Endothelial cell of umbilical vein (primary cell): Measurements from ENCODE around the gene PGAP1. TPM values are rescaled to one million over a fixed set of nuclear protein-coding genes. Genes with fewer than 3 reads are reported as not detected.

Experiments used
- BruUV-seq: library from RNA; stranded (reverse); fragments of 400-500 nt; replicated peaks from 2 replicates; lab custom pipeline; 2021; lab: Mats Ljungman, UMichigan
- CTCF ChIA-PET: fragments of 300-600, 350-600 bp; sonication (Branson Sonifier 250); formaldehyde crosslinking; loops from one replicate; lab custom pipeline; 2021; ENCODE audit warnings: antibody characterized with exemption, inconsistent platforms; lab: Charles Lee
- POLR2A ChIA-PET: fragments of 300-600, 350-600 bp; sonication (Branson Sonifier 250); formaldehyde crosslinking; loops from one replicate; lab custom pipeline; 2021; ENCODE audit warnings: antibody characterized with exemption, inconsistent platforms; lab: Charles Lee
- DNase-seq: peaks from one replicate; pipeline ENCODE4 v3.0.0-alpha.2; 2011; ENCODE audit warnings: low read depth, low spot score
- FAIRE-seq: peaks from 2 replicates; lab custom pipeline; 2011; peaks lifted over from hg19 to GRCh38; lab: Jason Lieb, UNC
- H2AFZ ChIP-seq: 2 replicates; pipeline ENCODE4 v1.6.0; 2012; ENCODE audit warnings: low read depth, low read length, control low read depth, inconsistent platforms
- H3K27ac ChIP-seq: 2 replicates; pipeline ENCODE4 v1.5.1; 2011; ENCODE audit warnings: low read depth, mild to moderate bottlenecking, control low read depth, low read length, moderate library complexity; ENCODE audit not compliant: insufficient read depth
- H3K27me3 ChIP-seq, 2 experiments: 2 replicates each; pipeline versions ENCODE4 v1.6.0 to v1.6.1; 2011; ENCODE audit warnings: low read length in 2 of 2, mixed read lengths in 1 of 2; ENCODE audit not compliant: control insufficient read depth in 2 of 2, insufficient read depth in 2 of 2
- H3K36me3 ChIP-seq, 2 experiments: 2 replicates in 1 of 2; 3 replicates in 1 of 2; pipeline ENCODE4 v1.5.1; 2011; ENCODE audit warnings: low read length in 2 of 2, mild to moderate bottlenecking in 1 of 2, moderate library complexity in 1 of 2; ENCODE audit not compliant: control insufficient read depth in 2 of 2, insufficient read depth in 2 of 2; ENCODE audit errors: extremely low read depth in 1 of 2
- H3K4me1 ChIP-seq: 3 replicates; pipeline ENCODE4 v1.5.1; 2011; ENCODE audit warnings: mild to moderate bottlenecking, low read length; ENCODE audit not compliant: control insufficient read depth, insufficient read depth; ENCODE audit errors: extremely low read depth
- H3K4me2 ChIP-seq: 2 replicates; pipeline ENCODE4 v1.6.1; 2011; ENCODE audit warnings: low read length, control low read depth, mixed read lengths; ENCODE audit not compliant: insufficient read depth
- H3K4me3 ChIP-seq, 3 experiments: fragments of 200-600 bp in 1 of 3; sonication (generic), shearing (Covaris generic) in 1 of 3; replicated peaks in 1 of 3; 2 replicates each; pipeline ENCODE4 v1.5.1; 2011 to 2016; ENCODE audit warnings: control low read depth in 3 of 3, low read length in 3 of 3, mild to moderate bottlenecking in 2 of 3, inconsistent platforms in 1 of 3, low read depth in 1 of 3, moderate library complexity in 1 of 3; ENCODE audit not compliant: insufficient read depth in 1 of 3
- H3K79me2 ChIP-seq: 2 replicates; pipeline ENCODE4 v1.6.0; 2012; ENCODE audit warnings: low read length, inconsistent platforms; ENCODE audit not compliant: control insufficient read depth, insufficient read depth
- H3K9ac ChIP-seq: replicated peaks from 2 replicates; pipeline ENCODE3; 2011; ENCODE audit warnings: low read length, control low read depth; ENCODE audit not compliant: insufficient read depth; ENCODE audit errors: extremely low read depth
- H3K9me1 ChIP-seq: replicated peaks from 3 replicates; pipeline ENCODE4 v1.6.0; 2011; ENCODE audit warnings: mild to moderate bottlenecking, low read length; ENCODE audit not compliant: control insufficient read depth, insufficient read depth; ENCODE audit errors: extremely low read depth
- H3K9me3 ChIP-seq: replicated peaks from 2 replicates; pipeline ENCODE4 v1.5.1; 2012; ENCODE audit warnings: low read length, inconsistent platforms; ENCODE audit not compliant: control insufficient read depth, insufficient read depth
- H4K20me1 ChIP-seq: replicated peaks from 2 replicates; pipeline ENCODE3; 2011; ENCODE audit warnings: mild to moderate bottlenecking, low read length; ENCODE audit not compliant: control insufficient read depth, insufficient read depth; ENCODE audit errors: extremely low read depth
- EZH2 ChIP-seq: IDR thresholded peaks from 2 replicates; pipeline ENCODE4 v1.6.1; 2012; ENCODE audit warnings: borderline replicate concordance, low read depth, mild to moderate bottlenecking, moderate library complexity, low read length, inconsistent platforms; ENCODE audit not compliant: severe bottlenecking
- FOS ChIP-seq: IDR thresholded peaks from 2 replicates; pipeline ENCODE4 v1.6.1; 2011; ENCODE audit warnings: mild to moderate bottlenecking, low read length, moderate library complexity, borderline replicate concordance; ENCODE audit not compliant: insufficient read depth
- GATA2 ChIP-seq: IDR thresholded peaks from 2 replicates; pipeline ENCODE4 v1.7.0; 2011; ENCODE audit warnings: low read depth, mild to moderate bottlenecking, moderate library complexity, mixed read lengths, low read length; ENCODE audit not compliant: insufficient read length, insufficient read depth
- JUN ChIP-seq: IDR thresholded peaks from 2 replicates; pipeline ENCODE4 v1.6.1; 2011; ENCODE audit warnings: borderline replicate concordance, low read depth; ENCODE audit not compliant: insufficient read length, insufficient read depth
- MYC ChIP-seq: IDR thresholded peaks from one replicate; pipeline ENCODE4 v1.6.1; 2011; ENCODE audit warnings: mild to moderate bottlenecking, low read depth, low read length
- POLR2A ChIP-seq: IDR thresholded peaks from 2 replicates; pipeline ENCODE4 v1.6.1; 2012; ENCODE audit warnings: low read depth, mild to moderate bottlenecking, control low read depth, low read length
- POLR2AphosphoS5 ChIP-seq: IDR thresholded peaks from 2 replicates; pipeline ENCODE4 v1.6.1; 2012; ENCODE audit warnings: low read depth, mild to moderate bottlenecking, control low read depth, low read length, moderate library complexity; ENCODE audit not compliant: insufficient read depth
- dilution Hi-C: fragments of 300-500 bp; cut with MboI; formaldehyde crosslinking; loops from one replicate; pipeline ENCODE4 v1.15.0; 2019; ENCODE audit warnings: low sequenced_read_pairs; ENCODE audit not compliant: extremely low pct_ligation_motif_present
- intact Hi-C: fragments of 100-400 bp; cut with micrococcal nuclease; formaldehyde crosslinking; loops from one replicate; pipeline ENCODE4 v1.10.0; 2022
- polyA plus RNA-seq, 4 experiments: library from polyadenylated mRNA; depleted of rRNA in 3 of 4; stranded (reverse) in 3 of 4; unstranded in 1 of 4; fragments of >200 nt; gene quantifications; 2 replicates each; pipeline versions ENCODE4 v1.2.1 to v1.2.3, GENCODE V29; 2011 to 2012; ENCODE audit warnings: missing spikeins in 1 of 4
- total RNA-seq: library from RNA; stranded (reverse); gene quantifications from 2 replicates; pipeline ENCODE4 v1.2.3, GENCODE V29; 2021
- TF ChIP-seq, protein P1 (sequence below), 2 donors: IDR thresholded peaks; 1 replicate in 1 of 2; 2 replicates in 1 of 2; pipeline ENCODE4 v1.5.1; 2011; ENCODE audit warnings: low read length in 2 of 2, mild to moderate bottlenecking in 2 of 2, moderate library complexity in 2 of 2, control low read depth in 1 of 2, inconsistent platforms in 1 of 2, low read depth in 1 of 2; ENCODE audit not compliant: insufficient read depth in 1 of 2; ENCODE audit errors: extremely low read depth in 1 of 2
- TF ChIP-seq, protein P2 (sequence below): IDR thresholded peaks from 2 replicates; pipeline ENCODE4 v1.6.1; 2011; ENCODE audit not compliant: insufficient read depth, insufficient read length

PGAP1 gene
- total and polyA plus RNA-seq, 2 donors (not counting 3 experiments of a cell fraction or from before 2014, with no cell fraction given) = 3.9 to 9.8 TPM

DNA sequence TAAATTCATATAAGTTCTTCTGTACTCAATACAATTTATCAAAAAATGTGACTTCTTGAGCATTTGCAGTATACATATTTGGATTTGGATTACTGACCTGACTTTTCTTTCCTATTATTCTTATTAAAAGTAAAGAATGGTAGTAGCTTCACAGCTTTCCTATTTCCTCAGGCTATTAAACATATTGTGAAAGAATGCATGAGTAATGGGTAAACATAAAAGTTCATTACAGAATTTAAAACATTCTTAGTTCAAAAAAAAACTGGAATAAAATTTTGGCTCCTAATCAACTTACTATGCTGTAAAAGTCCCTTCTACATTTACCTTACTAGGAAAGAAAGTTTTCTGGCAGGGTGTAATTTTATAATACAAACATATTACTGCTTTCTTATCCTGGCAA is 90.1 kb downstream of the PGAP1 start:
- Histone ChIP-seq H2AFZ (no peak overlapping the region), H3K27me3 (no peaks in the 10 kb centered on the region), H3K4me3 (no peak overlapping the region), H3K79me2 (no peaks in the 10 kb centered on the region), H3K9ac (no peak overlapping the region), H3K4me2 (no peak overlapping the region), H3K36me3 (peaks cover 5 to 10% of the 10 kb centered on the region in 2 experiments), H4K20me1 (no peaks in the 10 kb centered on the region), H3K4me1 (no peaks in the 10 kb centered on the region), H3K9me1 (no peaks in the 10 kb centered on the region), H3K9me3 (no peaks in the 10 kb centered on the region), H3K27ac (no peak overlapping the region)
- no peak for TF ChIP-seq POLR2A
- TF ChIP-seq EZH2 = no peak
- no peak for TF ChIP-seq JUN
- TF ChIP-seq GATA2 = no peak
- no peak for TF ChIP-seq FOS
- CTCF ChIA-PET = interaction anchor here (1.0 to 1.2 kb wide), 2 partner anchors 12 to 15 kb away, joined by 3 read pairs; no protein-coding TSS in a partner anchor
- no TSS peak for BruUV-seq
- intact Hi-C loops = no loop called here
- DNase-seq = peak; percentile 35
- peak; percentile 62 for FAIRE-seq
- dilution Hi-C loops = no loop called here
- POLR2A ChIA-PET = no interaction called here

DNA sequence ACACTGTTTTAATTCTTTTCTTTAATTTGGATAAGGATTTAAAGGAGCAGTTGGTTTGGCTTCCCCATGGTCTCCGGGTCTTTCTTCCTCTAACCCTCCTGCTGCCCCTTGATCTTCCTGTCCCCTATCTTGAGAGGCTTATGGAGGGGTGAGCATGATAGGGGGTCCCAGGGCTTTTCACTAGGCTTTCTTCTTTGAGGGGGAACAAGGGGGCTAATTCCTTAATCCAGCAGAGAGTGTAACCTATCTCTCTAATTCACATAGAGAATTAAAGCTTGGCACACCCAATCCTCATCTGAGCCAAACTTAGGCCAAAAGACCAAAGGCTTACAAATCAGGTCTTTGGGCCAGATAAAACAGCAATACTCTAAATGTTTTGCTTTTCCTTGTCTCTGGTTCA is 95.8 kb downstream of the PGAP1 start:
- BruUV-seq = no TSS peak
- Histone ChIP-seq H3K4me1 (peaks cover 8% of the 10 kb centered on the region), H3K9me1 (no peaks in the 10 kb centered on the region), H3K4me3 (no peak overlapping the region), H3K36me3 (no peaks in the 10 kb centered on the region), H4K20me1 (no peaks in the 10 kb centered on the region), H3K9ac (no peak overlapping the region), H3K27me3 (no peaks in the 10 kb centered on the region), H3K9me3 (no peaks in the 10 kb centered on the region), H3K4me2 (no peak overlapping the region), H3K27ac (no peak overlapping the region), H3K79me2 (no peaks in the 10 kb centered on the region), H2AFZ (no peak overlapping the region)
- DNase-seq = no peak
- CTCF ChIA-PET = no interaction called here
- TF ChIP-seq POLR2A (no peak), MYC (no peak), JUN (no peak), EZH2 (no peak), FOS (no peak), GATA2 (no peak), POLR2AphosphoS5 (no peak)
- TF ChIP-seq, protein P1, sequence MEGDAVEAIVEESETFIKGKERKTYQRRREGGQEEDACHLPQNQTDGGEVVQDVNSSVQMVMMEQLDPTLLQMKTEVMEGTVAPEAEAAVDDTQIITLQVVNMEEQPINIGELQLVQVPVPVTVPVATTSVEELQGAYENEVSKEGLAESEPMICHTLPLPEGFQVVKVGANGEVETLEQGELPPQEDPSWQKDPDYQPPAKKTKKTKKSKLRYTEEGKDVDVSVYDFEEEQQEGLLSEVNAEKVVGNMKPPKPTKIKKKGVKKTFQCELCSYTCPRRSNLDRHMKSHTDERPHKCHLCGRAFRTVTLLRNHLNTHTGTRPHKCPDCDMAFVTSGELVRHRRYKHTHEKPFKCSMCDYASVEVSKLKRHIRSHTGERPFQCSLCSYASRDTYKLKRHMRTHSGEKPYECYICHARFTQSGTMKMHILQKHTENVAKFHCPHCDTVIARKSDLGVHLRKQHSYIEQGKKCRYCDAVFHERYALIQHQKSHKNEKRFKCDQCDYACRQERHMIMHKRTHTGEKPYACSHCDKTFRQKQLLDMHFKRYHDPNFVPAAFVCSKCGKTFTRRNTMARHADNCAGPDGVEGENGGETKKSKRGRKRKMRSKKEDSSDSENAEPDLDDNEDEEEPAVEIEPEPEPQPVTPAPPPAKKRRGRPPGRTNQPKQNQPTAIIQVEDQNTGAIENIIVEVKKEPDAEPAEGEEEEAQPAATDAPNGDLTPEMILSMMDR (IDR thresholded peaks at IDR 0.05; ENCODE audit: extremely low read depth in 1 of 2, insufficient read depth in 1 of 2, low read depth in 1 of 2, low read length in 2 of 2) = no peak
- TF ChIP-seq, protein P2, sequence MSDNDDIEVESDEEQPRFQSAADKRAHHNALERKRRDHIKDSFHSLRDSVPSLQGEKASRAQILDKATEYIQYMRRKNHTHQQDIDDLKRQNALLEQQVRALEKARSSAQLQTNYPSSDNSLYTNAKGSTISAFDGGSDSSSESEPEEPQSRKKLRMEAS = no peak
- FAIRE-seq = no peak
- intact Hi-C loops = no loop called here
- POLR2A ChIA-PET = no interaction called here
- dilution Hi-C loops = no loop called here
